SW 1271 (cell line): ENCODE data around the gene MARVELD1.
"Not testable (repeated sequence)": the region's sequence is repeated elsewhere in the genome, so short reads cannot be mapped to it uniquely, and the experiment has no call there.

Experiments used
- DNase-seq, 2 experiments: peaks; one replicate each; lab custom pipeline; 2025; lab: John Stamatoyannopoulos, UW

The MARVELD1 gene

DNA sequence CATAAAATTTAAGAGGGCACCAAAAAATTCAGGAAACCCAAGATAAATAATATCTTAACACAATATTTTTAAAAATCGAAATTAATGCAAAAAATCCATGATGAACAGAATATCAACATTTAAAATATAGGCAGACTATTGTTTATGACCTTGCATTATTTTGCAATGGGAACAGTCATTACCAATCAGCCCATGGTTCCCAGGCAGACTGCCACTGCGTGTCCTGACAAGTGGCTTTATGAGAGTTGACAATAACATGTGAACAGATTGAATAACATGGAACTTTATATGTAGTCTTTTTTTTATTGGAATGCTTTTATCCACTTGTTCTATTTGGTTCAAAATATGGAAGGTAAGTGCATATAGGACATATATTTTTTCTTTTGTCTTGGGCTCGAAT lies 23.4 kb upstream of the MARVELD1 start:
- DNase-seq: no peak

DNA sequence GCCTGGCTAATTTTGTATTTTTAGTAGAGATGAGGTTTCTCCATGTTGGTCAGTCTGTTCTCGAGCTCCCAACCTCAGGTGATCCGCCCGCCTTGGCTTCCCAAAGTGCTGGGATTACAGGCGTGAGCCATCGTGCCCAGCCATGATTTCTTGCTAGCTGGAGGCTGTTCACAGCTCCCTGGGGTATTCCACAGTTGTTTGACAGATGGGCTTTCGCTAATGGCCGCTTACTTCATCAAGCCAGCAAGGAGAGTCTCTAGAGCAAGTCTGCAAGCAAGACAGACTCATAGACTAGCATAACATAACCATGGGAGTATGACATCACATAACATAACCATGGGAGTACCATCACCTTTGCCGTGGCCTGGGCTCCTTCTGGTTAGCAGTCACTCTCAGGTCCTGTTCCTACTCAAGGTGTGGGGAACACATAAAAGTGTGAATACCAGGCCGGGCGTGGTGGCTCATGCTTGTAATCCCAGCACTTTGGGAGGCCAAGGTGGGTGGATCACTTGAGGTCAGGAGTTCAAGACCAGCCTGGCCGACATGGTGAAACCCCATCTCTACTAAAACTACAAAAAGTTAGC lies 15.4 kb upstream of the MARVELD1 start:
- DNase-seq: not testable (repeated sequence)

DNA sequence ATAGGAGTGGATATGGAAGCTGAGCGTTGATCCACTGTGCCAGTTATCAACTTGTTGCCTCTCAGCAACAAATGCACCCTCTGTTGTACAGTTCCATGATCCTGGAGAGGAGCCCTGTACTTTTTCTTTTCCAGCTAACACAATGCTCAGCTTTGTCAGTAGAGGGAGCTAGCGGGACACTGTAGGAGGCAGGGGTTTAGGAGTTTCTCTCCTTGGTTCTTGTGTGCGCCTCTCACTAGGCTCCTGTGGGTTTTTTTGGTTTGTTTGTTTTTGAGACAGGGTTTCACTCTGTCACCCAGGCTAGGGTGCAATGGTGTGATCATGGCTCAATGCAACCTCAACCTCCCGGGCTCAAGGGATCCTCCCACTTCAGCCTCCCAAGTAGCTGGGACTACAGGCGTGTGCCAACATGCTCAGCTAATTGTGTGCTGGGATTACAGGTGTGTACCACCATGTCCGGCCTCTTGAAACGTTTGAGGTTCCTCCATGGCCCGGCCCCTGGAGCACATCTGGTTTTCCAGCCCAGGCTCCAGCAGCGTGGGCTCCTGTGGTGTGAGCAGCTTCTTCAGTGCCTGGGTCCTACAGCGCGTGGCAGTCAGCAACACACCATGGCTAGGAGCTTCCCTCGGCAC lies 12.0 kb upstream of the MARVELD1 start:
- DNase-seq: peak in 1 of 2 experiments; percentile 67

DNA sequence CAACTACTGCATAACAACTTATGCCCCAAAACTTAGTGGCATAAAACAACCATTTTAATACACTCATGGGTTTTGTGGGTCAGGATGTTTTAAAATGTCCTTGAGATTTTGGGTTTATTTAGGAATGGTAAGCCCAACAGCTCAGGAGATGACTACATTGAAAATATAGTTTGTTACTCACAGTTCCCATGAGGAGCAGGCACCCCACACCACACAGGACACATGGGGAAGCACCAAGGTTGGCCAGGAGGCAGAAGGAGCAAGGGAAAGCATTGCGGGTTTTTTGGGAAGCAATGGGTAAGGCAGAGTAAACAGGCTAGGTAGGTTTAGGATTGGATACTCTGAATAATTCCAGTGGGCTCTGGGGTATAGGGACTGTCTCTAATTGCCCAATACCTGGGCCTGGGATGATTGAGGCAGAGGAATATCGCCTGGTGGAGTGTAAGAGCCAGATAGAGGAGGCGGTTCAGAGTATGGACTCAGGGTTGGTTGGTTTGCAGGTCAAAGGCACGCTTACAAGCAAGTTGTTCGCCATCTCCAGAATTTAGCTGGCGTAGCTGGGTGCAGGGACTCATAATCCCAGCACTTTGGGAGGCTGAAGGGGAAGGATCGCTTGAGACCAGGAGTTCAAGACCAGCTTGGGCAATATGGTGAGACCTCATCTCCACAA lies 10.0 kb upstream of the MARVELD1 start:
- DNase-seq: no peak

DNA sequence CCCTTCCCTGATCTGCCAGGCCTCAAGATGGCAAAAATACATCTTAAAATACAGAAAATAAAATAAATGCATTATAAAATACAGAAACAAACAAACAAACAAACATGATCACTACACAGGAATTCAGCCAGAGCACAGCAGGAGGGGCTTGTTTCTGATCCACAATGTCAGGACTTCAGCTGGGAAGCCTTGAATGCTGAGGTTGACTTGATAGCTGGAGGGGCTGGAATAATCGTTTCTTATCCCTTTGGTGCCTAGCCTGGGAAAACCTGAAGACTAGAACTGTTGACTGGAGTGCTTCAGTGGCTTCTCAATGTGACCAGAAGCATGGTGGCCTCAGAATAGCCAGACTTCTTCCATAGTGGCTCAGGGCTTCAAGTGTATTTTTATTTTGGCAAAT lies 9.2 kb upstream of the MARVELD1 start:
- DNase-seq: no peak

DNA sequence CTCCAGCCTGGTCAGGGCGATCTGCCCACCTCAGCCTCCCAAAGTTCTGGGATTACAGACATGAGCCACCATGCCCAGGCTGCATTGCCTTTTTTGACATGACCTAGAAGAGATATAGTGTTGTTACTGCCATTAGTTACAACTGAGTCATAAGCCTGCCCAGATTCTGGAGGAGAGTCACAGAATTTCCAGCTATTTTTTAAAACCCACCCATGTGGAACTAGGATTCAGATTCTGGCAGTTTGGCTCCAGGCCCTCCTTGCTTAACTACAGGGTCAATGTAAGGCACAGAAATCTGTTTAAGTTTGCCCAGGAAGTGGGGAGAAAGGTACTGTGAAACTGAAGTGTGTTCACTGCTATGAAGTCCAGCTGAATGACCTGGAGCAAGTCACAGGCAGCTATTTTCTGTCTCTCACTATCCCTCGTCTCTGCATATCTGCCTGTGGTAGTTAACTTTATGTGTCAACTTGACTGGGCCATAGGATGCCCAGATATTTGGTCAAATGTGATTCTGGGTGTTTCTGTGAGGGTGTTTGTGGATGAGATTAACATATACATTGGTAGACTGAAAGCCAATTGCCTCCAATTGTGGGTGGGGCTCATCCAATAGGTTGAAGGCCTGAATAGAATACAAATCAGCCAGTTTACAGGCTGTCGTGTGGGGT lies 8.4 kb upstream of the MARVELD1 start:
- no peak for DNase-seq

DNA sequence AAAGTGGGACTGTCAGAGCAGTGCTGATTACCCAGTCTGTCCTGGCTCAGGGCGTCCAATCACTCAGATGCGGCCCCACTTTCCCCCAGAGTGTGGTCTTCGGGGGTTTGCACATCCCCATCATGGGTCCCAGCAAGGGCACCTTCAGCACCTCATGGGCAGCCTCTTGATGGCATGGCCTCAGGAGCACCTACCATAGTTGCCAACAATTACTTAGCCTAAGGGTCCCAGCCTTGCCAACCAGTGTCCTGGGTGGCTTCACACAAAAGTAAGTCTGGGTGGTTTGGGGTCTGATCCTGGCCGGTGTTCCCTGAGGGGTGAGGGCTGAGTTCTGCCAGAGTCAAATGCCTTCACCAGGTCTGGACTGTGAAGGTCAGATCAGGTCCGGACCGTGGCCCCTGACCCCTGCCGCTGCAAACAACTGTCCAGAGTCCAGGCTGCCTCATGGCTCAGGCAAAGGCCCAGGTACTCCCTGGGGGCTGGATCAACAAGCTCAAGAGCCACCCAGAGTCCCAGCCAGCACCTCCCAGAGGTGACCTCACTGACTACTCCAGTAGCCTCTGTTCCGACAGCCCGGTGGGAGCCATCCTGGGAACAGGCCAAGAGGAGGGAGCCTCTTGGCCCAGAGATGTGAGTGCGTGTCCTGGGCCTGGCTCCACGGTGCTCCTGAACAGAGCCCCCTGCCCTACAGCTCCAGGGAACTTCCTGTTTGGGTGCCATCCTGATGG lies 6.2 kb upstream of the MARVELD1 start:
- no peak for DNase-seq

DNA sequence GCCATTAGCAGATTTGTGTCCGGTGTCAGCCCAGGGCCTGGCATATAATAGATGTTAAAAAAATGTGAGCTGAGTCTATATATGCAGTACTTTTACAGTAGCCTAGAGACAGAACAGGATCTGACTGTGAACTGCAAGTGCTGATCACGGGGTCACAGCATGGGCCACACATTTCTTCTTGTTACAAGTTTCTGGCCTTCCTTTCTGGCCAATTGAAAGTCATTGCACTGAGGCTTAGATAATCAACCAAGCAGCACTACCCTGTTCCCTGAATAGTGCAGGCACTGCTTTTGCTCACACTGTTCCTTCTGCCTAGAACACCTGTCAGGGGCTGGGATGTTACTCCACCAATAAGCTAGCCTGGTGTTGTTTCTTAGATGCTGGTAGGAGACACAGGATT lies 5.4 kb upstream of the MARVELD1 start:
- no peak for DNase-seq

DNA sequence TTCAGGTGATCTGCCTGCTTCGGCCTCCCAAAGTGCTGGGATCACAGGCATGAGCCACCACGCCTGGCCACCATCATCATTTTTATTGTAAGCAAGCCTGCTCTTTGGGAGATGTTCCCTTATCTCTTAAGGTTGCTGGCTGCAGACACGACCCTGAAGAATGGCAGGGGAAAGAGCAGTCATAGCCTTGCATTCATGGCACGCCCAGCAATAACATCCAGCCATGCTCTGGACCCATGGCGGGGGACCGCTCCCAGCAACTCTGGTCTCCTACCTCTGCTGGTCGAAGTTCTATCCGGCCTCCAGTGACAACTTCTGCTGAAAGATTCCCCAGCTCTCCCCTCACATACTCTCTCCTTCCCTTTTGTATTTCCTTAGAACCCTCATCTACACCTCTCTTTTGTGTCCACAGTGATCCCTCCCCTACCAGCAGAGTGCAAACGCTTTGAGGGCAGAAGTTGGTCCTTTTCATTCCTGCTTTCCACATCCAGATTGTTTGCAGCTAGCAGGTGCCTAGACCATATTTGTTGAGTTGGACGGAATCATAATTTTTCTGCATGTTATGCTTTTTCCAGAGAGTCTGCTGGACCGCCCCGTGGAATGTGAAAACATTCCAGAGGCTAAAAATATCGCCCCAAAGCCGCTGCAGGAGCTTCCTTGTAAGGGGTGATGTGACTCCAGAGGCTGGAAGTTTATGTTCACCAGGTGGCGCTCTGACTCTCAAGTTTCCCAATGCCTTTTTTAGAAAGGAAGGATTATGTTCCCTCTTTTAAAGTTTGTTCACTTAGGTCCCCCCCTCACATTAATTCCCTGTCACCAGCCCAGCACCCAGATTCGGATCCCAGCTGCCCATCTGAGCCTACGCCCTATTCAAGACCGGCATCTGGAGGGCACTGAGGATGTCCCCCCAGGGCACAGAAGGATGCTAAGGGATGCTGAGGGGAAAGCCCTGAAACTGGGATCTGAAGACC lies 4.3 kb upstream of the MARVELD1 start:
- DNase-seq: peak in 1 of 2 experiments; percentile 57

DNA sequence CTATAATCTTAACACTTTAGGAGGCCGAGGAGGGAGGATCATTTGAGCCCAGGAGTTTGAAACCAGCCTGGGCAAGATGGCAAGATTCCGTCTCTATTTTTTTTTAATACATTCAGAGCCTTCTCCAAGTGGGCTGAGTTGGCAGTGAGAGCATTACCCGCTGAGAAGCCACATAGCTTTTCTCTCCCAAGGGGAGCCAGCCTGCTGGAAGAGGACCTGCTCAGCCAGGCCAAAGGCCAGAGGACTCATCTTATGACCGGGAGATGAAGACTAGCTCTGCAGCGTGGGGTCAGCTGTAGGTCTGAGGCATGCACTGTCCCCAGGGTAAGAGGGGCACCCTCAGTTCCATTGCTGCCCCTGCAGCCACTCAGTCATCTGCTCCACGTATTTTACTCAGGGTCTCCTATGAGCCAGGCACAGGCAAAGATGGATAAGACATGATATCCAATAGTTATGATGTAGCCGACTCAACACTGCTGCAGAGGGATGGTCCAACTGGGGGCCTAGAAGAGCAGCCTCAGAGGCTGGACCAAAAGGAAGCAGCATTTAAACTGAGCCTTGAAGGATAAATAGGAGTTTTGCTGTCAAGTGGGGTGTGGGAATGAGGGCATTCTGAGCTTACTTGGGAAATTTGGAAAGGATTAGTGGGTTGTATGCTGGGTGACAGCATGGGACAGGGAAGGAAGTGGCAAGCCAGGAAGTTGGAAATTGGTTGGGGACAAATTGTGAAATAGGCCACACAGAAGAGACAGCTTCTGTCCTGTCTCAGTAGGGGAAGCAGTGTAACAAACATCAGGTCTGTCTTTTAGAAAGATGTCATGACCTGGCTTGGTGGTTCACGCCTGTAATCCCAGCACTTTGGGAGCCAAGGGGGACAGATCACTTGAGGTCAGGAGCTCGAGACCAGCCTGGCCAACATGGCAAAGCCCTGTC lies 1.6 kb upstream of the MARVELD1 start:
- no peak for DNase-seq

DNA sequence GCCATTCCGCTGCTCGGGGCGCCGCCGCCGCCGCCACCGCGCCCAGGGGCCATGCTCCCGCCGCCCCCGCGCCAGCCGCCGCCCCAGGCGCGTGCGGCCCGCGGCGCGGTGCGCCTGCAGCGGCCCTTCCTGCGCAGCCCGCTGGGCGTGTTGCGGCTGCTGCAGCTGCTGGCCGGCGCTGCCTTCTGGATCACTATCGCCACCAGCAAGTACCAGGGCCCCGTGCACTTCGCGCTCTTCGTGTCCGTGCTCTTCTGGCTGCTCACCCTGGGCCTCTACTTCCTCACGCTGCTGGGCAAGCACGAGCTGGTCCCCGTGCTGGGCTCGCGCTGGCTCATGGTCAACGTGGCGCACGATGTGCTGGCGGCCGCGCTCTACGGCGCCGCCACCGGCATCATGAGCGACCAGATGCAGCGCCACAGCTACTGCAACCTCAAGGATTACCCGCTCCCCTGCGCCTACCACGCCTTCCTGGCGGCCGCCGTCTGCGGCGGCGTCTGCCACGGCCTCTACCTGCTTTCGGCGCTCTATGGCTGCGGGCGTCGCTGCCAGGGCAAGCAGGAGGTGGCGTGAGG lies 383 bp downstream of the MARVELD1 start:
- peak in 1 of 2 experiments; percentile 51 for DNase-seq

DNA sequence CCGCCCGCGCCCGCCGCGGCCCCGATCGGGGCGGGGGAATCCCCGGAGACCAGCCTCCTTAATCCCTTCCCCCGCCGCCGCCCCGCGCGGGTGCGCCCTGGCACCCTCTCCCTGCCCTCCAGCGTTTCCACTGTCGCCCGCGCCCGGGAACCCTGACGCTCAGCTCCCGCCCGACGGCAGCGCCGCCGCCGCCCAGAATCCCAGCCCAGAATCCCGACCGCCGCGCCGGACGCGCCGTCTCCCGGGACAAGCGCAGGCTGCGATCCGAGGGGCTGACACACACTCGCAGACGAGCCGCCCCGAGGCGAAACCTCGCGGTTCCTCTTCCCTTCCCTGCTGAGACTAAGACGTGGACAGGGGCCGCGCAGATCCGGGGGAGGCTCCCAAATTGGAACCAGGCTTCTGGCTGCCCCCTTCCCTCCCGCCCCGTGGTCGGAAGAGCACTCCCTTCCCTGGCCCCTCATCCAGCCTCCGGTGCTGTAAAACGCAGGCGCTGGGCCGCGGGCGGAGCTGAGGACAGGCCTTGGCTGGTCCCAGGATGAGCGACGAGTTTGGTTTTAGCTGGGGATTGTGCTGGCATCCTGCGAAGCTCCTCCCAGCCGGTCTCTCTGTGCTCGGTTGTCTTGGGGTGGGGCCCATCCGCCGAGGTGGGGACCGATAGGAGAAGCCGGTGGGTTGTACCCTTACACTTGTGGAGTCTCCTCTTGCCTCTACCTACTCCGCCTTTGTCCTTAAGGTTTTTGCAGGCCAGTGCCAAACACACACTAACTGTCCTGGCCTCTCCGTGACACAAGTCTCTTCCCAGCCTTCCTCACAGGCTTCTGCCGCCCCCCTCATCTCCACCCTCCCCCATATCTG lies 1.1 kb downstream of the MARVELD1 start:
- peak in 1 of 2 experiments; percentile 61 for DNase-seq

DNA sequence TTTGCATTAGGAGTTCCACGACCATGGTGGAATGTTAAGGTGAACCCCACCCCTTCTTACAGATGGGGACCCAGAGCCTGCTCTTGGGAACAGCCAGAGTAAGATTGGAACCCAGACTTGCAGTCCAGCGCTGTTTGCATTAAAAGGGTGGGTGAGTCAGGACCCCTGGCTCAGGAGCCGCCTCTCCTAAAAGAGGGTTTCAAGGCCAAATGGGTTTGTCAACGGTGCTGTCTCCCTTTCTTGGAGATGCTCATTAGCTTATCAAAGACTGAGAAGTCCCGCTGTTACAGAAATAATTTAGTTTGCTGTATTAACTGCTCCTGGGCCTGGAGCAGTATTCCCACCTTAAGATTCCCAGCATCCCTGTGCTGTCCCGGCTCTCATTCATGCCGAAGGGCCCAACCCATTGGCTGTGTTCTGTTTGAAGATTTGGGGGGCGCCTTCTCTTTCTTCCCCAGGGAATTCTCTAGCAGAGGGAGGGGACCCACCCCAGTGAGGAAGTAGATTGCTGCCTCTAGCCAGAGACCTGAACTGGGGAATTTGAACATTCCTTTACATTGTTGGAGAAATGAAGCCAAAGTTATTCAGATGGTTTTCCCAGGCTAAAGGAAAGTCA lies 1.8 kb downstream of the MARVELD1 start:
- DNase-seq: no peak

DNA sequence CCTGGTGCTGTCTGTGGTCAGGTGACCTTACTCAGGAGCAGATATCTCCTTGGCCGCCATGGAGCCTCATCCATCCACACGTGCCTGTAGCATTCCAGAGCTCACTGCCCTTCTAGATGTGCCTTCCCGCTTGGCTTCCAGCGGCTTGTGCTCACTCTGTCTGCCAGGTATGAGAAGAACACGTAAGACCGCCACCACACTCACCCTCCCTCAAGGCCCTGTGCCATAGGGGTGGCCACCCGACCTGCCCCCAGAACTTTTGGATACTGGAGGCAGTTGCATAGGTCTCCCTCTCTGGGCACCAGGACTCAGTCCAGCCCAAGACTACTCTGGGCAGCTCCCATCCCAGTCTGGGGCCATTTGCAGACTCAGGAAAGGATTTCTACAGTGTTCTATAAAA lies 4.1 kb downstream of the MARVELD1 start:
- DNase-seq: no peak

DNA sequence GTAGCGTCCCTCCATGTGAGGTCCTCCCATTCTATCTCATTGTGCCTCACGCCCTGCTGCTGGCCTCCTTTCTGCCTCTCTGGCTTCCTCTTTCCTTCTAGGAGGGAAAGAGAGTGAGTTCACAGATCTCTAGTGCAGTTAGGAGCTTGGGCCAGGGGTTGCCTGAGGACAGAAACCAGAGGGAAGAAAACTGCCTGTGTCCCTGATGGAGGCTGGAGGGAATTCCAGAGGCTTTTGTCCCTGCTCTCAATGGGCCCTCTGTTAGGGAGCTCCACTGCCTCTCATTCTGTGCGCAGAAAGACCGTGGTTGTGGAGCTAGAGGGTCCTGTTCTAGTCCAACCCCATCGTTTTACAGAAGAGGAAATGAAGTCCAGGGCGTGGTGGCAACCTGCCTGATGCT lies 4.6 kb downstream of the MARVELD1 start:
- DNase-seq: no peak

DNA sequence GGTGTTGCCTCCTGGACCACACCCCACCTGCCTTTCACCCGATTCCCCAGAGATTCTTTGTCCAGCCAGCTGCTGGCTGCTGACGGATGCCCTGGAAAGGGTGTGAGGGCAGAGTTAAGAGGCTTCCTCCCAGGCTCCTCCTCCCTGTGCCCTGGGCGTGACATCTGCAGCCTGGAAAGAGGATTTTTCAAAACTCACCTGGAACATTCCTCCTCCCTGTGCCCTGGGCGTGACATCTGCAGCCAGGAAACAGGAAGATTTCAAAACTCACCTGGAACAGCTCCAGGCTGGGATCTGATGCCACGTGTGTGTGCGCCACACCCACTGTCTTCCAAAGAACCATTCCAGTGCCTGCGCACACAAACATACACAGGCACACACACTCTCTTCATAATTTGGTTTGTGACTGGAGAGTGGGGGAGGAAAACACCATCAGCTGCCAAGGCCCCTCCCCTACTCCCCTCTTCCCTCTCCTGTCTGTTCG lies 5.2 kb downstream of the MARVELD1 start:
- no peak for DNase-seq

DNA sequence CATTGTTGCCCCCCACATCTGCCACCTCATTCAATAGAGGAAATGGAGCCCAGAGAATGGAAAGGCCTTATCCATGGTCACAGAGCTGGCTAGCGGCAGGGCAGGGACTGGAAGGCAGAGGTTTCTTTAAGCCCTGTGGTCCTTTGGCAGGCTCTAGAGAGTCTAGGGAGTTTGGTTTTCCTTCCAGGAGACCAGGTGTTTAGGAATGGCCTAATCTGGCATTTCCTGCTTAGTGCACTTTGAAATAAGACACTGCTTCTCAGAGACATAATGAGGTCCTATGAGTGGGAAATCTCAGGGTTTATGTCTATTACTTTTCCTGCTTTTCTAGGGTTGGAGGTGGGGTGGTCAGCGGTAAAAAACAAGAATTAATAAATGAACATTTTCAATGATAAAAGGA lies 6.1 kb downstream of the MARVELD1 start:
- DNase-seq: no peak
